ENCODE data around the gene ISM1.

DNA sequence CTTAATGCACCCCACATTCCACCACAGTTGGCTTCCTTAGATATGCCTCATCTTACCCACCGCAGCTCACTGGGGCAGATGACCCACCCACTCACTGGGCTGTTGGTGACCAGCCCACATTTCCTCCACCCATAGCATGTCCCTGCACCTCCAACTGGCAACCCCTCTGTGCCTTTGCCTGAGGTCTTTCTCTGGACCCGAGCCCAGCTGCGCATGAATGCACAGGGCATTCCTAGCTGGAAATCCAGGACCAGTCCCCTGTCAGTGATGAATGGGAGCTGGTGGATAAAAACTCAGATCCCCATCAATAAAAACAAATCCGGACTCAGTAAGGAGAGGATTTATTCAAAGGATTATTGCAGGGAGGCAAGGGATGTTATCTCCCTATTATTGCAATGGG is 75.0 kb downstream of the ISM1 start:
- TF ChIP-seq, protein P1, sequence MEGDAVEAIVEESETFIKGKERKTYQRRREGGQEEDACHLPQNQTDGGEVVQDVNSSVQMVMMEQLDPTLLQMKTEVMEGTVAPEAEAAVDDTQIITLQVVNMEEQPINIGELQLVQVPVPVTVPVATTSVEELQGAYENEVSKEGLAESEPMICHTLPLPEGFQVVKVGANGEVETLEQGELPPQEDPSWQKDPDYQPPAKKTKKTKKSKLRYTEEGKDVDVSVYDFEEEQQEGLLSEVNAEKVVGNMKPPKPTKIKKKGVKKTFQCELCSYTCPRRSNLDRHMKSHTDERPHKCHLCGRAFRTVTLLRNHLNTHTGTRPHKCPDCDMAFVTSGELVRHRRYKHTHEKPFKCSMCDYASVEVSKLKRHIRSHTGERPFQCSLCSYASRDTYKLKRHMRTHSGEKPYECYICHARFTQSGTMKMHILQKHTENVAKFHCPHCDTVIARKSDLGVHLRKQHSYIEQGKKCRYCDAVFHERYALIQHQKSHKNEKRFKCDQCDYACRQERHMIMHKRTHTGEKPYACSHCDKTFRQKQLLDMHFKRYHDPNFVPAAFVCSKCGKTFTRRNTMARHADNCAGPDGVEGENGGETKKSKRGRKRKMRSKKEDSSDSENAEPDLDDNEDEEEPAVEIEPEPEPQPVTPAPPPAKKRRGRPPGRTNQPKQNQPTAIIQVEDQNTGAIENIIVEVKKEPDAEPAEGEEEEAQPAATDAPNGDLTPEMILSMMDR (IDR thresholded peaks at IDR 0.05): no peak
- TF ChIP-seq POLR2A (IDR thresholded peaks at IDR 0.05): no peak
